GM19099 (cell line): ENCODE results near the gene AAMP.

ENCODE experiments used
- POLR2A ChIP-seq: IDR thresholded peaks from 3 replicates; pipeline ENCODE4 v1.6.1; 2011; ENCODE audit warnings: low read depth; ENCODE audit not compliant: insufficient read length; ENCODE audit errors: extremely low read depth

AAMP gene

GRCh38 chr2:218295029-218295428 is 25.1 kb upstream of the AAMP start:
- TF ChIP-seq POLR2A: no peak

GRCh38 chr2:218294430-218295022 is 24.6 kb upstream of the AAMP start:
- TF ChIP-seq POLR2A: no peak

- no peak for TF ChIP-seq POLR2A
These were observed 23.9 kb upstream of the AAMP start for GRCh38 chr2:218293715-218294429.

GRCh38 chr2:218292048-218293014 is 22.4 kb upstream of the AAMP start, which contains the start of gene TMBIM1:
TSS of gene TMBIM1 (minus strand) at chr2:218292503. CDS start at chr2:218282141, 10,362 bp downstream.
- TF ChIP-seq POLR2A: peak; percentile 52

- TF ChIP-seq POLR2A: no peak
These were observed 21.5 kb upstream of the AAMP start for GRCh38 chr2:218291318-218292047.

- peak; percentile 36 for TF ChIP-seq POLR2A
These were observed 20.7 kb upstream of the AAMP start for GRCh38 chr2:218290316-218291261.

GRCh38 chr2:218289639-218290315 is 19.8 kb upstream of the AAMP start:
- no peak for TF ChIP-seq POLR2A

GRCh38 chr2:218286570-218287459 is 16.9 kb upstream of the AAMP start:
- peak; percentile 40 for TF ChIP-seq POLR2A

- no peak for TF ChIP-seq POLR2A
These were observed 15.7 kb upstream of the AAMP start for GRCh38 chr2:218285604-218286003.

- TF ChIP-seq POLR2A: no peak
These were observed 14.3 kb upstream of the AAMP start for GRCh38 chr2:218284106-218284811.

GRCh38 chr2:218282173-218282991 is 12.4 kb upstream of the AAMP start:
- no peak for TF ChIP-seq POLR2A
